Fibroblast of lung (primary cell): ENCODE measurements around the gene ANO3. TPM values are rescaled to one million over a fixed set of nuclear protein-coding genes. Genes with fewer than 3 reads are reported as not detected.

ENCODE experiments used
- DNase-seq, 2 donors: peaks; one replicate each; pipeline versions ENCODE4 v3.0.0 to v3.0.0-alpha.2; 2010; ENCODE audit warnings: low read depth in 2 of 2
- H2AFZ ChIP-seq: 2 replicates; pipeline ENCODE4 v1.5.1; 2012; ENCODE audit warnings: low read length, control low read depth, inconsistent platforms
- H3K27ac ChIP-seq: 2 replicates; pipeline ENCODE4 v1.5.1; 2011; ENCODE audit warnings: low read length, control low read depth; ENCODE audit not compliant: insufficient read depth
- H3K27me3 ChIP-seq: 2 replicates; pipeline ENCODE4 v1.5.1; 2011; ENCODE audit warnings: mild to moderate bottlenecking, low read length; ENCODE audit not compliant: control insufficient read depth, insufficient read depth
- H3K36me3 ChIP-seq: 2 replicates; pipeline ENCODE4 v1.5.1; 2011; ENCODE audit warnings: low read length; ENCODE audit not compliant: control insufficient read depth, insufficient read depth
- H3K4me1 ChIP-seq: 2 replicates; pipeline ENCODE4 v1.5.1; 2011; ENCODE audit warnings: low read length; ENCODE audit not compliant: control insufficient read depth, insufficient read depth; ENCODE audit errors: extremely low read depth
- H3K4me2 ChIP-seq: 2 replicates; pipeline ENCODE4 v1.5.1; 2011; ENCODE audit warnings: low read length, control low read depth; ENCODE audit not compliant: insufficient read depth; ENCODE audit errors: extremely low read depth
- H3K4me3 ChIP-seq, 4 experiments: fragments of 200-600 bp in 1 of 4; sonication (generic) in 1 of 4; replicated peaks in 1 of 4; 2 replicates each; pipeline ENCODE4 v1.5.1; 2011 to 2016; ENCODE audit warnings: low read length in 4 of 4, low read depth in 3 of 4, mild to moderate bottlenecking in 3 of 4, control low read depth in 2 of 4, inconsistent platforms in 1 of 4, mixed read lengths in 1 of 4; ENCODE audit not compliant: insufficient read depth in 1 of 4; ENCODE audit errors: control extremely low read depth in 1 of 4
- H3K79me2 ChIP-seq: 2 replicates; pipeline ENCODE4 v1.5.1; 2012; ENCODE audit warnings: mild to moderate bottlenecking, low read length, inconsistent platforms; ENCODE audit not compliant: control insufficient read depth, insufficient read depth
- H3K9ac ChIP-seq: 2 replicates; pipeline ENCODE4 v1.5.1; 2011; ENCODE audit warnings: mild to moderate bottlenecking, low read length, control low read depth; ENCODE audit not compliant: insufficient read depth
- H3K9me3 ChIP-seq: 2 replicates; pipeline ENCODE4 v1.5.1; 2012; ENCODE audit warnings: low read depth, low read length; ENCODE audit not compliant: control insufficient read depth, insufficient read depth
- H4K20me1 ChIP-seq: 2 replicates; pipeline ENCODE4 v1.5.1; 2011; ENCODE audit warnings: low read length; ENCODE audit not compliant: control insufficient read depth, insufficient read depth; ENCODE audit errors: extremely low read depth
- EZH2 ChIP-seq: IDR thresholded peaks from 2 replicates; pipeline ENCODE4 v1.5.1; 2012; ENCODE audit warnings: low read length, control low read depth, mild to moderate bottlenecking; ENCODE audit errors: missing control alignments
- polyA plus RNA-seq, 2 donors: library from polyadenylated mRNA; depleted of rRNA in 1 of 2; stranded (reverse) in 1 of 2; unstranded in 1 of 2; fragments of >200 nt; gene quantifications; 2 replicates each; pipeline ENCODE4 v1.2.1, GENCODE V29; 2011 to 2012; ENCODE audit warnings: missing spikeins in 1 of 2
- total RNA-seq: library from RNA; depleted of rRNA; stranded (reverse); fragments of >200 nt; gene quantifications from 2 replicates; pipeline ENCODE4 v1.2.1, GENCODE V29; 2014
- TF ChIP-seq, protein P1 (sequence below), 2 donors: IDR thresholded peaks in 1 of 2; conservative IDR thresholded peaks in 1 of 2; 1 replicate in 1 of 2; 2 replicates in 1 of 2; pipeline ENCODE4 v1.5.1; 2011 to 2012; ENCODE audit warnings: low read length in 2 of 2, control low read depth in 1 of 2, inconsistent platforms in 1 of 2, low read depth in 1 of 2, mild to moderate bottlenecking in 1 of 2

ANO3 gene
- total and polyA plus RNA-seq, 2 donors (not counting 1 experiment from before 2014, with no cell fraction given) = 2.2 to 5.1 TPM

DNA sequence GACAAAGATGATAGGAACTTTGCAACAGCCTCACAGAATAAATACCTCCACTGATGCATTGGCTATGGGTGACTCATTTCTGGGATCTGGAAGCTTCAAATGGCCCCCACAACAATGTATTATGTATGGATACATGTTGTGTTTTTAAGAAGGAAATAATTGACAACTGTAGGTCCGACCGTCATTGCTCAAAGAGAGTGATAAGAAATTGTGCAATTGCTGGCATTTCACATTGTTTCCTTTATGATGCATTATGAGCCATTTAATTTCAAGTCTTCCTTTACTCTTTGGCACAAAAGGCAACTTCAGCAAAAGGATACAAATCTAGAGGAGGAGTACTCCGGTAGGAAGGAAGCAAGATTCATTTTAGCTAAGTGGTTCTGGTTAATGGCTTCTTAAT lies 2.0 kb downstream of the ANO3 start:
- peak in 1 of 2 donors; percentile 30 for DNase-seq
- TF ChIP-seq, protein P1, sequence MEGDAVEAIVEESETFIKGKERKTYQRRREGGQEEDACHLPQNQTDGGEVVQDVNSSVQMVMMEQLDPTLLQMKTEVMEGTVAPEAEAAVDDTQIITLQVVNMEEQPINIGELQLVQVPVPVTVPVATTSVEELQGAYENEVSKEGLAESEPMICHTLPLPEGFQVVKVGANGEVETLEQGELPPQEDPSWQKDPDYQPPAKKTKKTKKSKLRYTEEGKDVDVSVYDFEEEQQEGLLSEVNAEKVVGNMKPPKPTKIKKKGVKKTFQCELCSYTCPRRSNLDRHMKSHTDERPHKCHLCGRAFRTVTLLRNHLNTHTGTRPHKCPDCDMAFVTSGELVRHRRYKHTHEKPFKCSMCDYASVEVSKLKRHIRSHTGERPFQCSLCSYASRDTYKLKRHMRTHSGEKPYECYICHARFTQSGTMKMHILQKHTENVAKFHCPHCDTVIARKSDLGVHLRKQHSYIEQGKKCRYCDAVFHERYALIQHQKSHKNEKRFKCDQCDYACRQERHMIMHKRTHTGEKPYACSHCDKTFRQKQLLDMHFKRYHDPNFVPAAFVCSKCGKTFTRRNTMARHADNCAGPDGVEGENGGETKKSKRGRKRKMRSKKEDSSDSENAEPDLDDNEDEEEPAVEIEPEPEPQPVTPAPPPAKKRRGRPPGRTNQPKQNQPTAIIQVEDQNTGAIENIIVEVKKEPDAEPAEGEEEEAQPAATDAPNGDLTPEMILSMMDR (conservative IDR thresholded peaks at IDR 0.05 in 1 of 2, IDR thresholded peaks at IDR 0.05 in 1 of 2; ENCODE audit: low read depth in 1 of 2, low read length in 2 of 2) = no peak
- TF ChIP-seq EZH2 = no peak
- no peaks in the 10 kb centered on the region for H4K20me1 ChIP-seq

GRCh38 chr11:26335903-26336302 lies 4.0 kb downstream of the ANO3 start:
- Histone ChIP-seq H3K4me1 (no peaks in the 10 kb centered on the region), H3K27ac (no peak overlapping the region), H3K9me3 (no peaks in the 10 kb centered on the region), H3K9ac (no peak overlapping the region), H4K20me1 (no peaks in the 10 kb centered on the region), H3K27me3 (peaks cover 5% of the 10 kb centered on the region), H3K4me2 (no peak overlapping the region), H3K79me2 (no peaks in the 10 kb centered on the region), H3K4me3 (no peak overlapping the region), H3K36me3 (no peaks in the 10 kb centered on the region), H2AFZ (no peak overlapping the region)
- peak in 1 of 2 donors; percentile 32 for DNase-seq
- TF ChIP-seq EZH2 = no peak
- TF ChIP-seq, protein P1 (conservative IDR thresholded peaks at IDR 0.05 in 1 of 2, IDR thresholded peaks at IDR 0.05 in 1 of 2; ENCODE audit: low read depth in 1 of 2, low read length in 2 of 2) = no peak

More for the DNA sequence above, 2.0 kb downstream of the ANO3 start:
- H3K4me1 ChIP-seq = no peaks in the 10 kb centered on the region
- no peaks in the 10 kb centered on the region for H3K79me2 ChIP-seq
- H3K4me2 ChIP-seq = no peak overlapping the region
- no peak overlapping the region for H2AFZ ChIP-seq
- peaks cover 7% of the 10 kb centered on the region for H3K27me3 ChIP-seq
- no peak overlapping the region for H3K27ac ChIP-seq
- H3K36me3 ChIP-seq = no peaks in the 10 kb centered on the region
- H3K4me3 ChIP-seq = no peak overlapping the region
- no peak overlapping the region for H3K9ac ChIP-seq
- no peaks in the 10 kb centered on the region for H3K9me3 ChIP-seq

DNA sequence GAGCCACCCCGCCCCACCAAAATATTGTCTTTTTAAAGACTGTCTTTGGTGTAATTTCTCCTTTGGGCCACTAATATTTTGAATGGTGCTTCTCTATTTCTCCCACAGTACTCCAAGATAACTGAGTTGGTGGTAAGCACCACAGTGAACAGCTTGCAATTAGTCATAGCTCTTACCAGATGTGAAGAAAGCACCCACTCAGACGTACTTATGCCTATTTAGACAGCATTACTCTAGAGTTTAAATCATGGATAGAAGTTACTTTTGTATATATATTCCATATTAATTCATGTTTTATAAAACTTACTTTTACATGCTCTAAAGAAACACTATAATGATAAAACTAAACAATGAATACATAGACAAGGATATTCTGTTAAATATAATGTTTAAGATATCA lies 12.7 kb downstream of the ANO3 start:
- Histone ChIP-seq H3K9me3 (no peaks in the 10 kb centered on the region), H3K27ac (no peak overlapping the region), H3K36me3 (no peaks in the 10 kb centered on the region), H4K20me1 (no peaks in the 10 kb centered on the region), H3K4me1 (no peaks in the 10 kb centered on the region), H3K9ac (no peak overlapping the region), H3K27me3 (no peaks in the 10 kb centered on the region), H3K4me3 (no peak overlapping the region), H3K79me2 (no peaks in the 10 kb centered on the region), H3K4me2 (no peak overlapping the region), H2AFZ (no peak overlapping the region)
- TF ChIP-seq, protein P1 (conservative IDR thresholded peaks at IDR 0.05 in 1 of 2, IDR thresholded peaks at IDR 0.05 in 1 of 2; ENCODE audit: low read depth in 1 of 2, low read length in 2 of 2) = no peak
- no peak for TF ChIP-seq EZH2
- peak; percentile 23 to 59 for DNase-seq
